Astrocyte (in vitro differentiated cells and primary cell): ENCODE results near the gene ZFHX3. TPM values are rescaled to one million over a fixed set of nuclear protein-coding genes. Genes with fewer than 3 reads are reported as not detected.

Source experiments
- DNase-seq: peaks from one replicate; pipeline ENCODE4 v3.0.0-alpha.2; 2010; ENCODE audit warnings: low read depth
- FAIRE-seq: peaks from 2 replicates; lab custom pipeline; 2011; peaks lifted over from hg19 to GRCh38; lab: Jason Lieb, UNC
- H2AFZ ChIP-seq: 2 replicates; pipeline ENCODE4 v1.6.0; 2012; ENCODE audit warnings: low read depth, low read length, inconsistent platforms
- H3K27ac ChIP-seq: 2 replicates; pipeline ENCODE4 v1.5.1; 2011; ENCODE audit warnings: low read depth, low read length, inconsistent platforms
- H3K27me3 ChIP-seq: 2 replicates; pipeline ENCODE4 v1.6.0; 2011; ENCODE audit warnings: low read length, inconsistent platforms; ENCODE audit not compliant: insufficient read depth
- H3K36me3 ChIP-seq: 2 replicates; pipeline ENCODE4 v1.5.1; 2011; ENCODE audit warnings: low read length, inconsistent platforms; ENCODE audit not compliant: insufficient read depth
- H3K4me1 ChIP-seq: 2 replicates; pipeline ENCODE4 v1.5.1; 2011; ENCODE audit warnings: low read length, inconsistent platforms; ENCODE audit not compliant: insufficient read depth
- H3K4me2 ChIP-seq: 2 replicates; pipeline ENCODE4 v1.6.0; 2012; ENCODE audit warnings: low read length, inconsistent platforms
- H3K4me3 ChIP-seq: 2 replicates; pipeline ENCODE4 v1.5.1; 2011; ENCODE audit warnings: low read depth, mild to moderate bottlenecking, low read length, inconsistent platforms; ENCODE audit not compliant: insufficient read depth
- H3K79me2 ChIP-seq: 2 replicates; pipeline ENCODE4 v1.6.0; 2012; ENCODE audit warnings: mild to moderate bottlenecking, low read length, inconsistent platforms; ENCODE audit not compliant: insufficient read depth
- H3K9ac ChIP-seq: 2 replicates; pipeline ENCODE4 v1.6.0; 2012; ENCODE audit warnings: mild to moderate bottlenecking, low read length, inconsistent platforms
- H3K9me3 ChIP-seq: 2 replicates; pipeline ENCODE4 v1.5.1; 2012; ENCODE audit warnings: low read depth, mild to moderate bottlenecking, low read length, inconsistent platforms; ENCODE audit not compliant: insufficient read depth
- H4K20me1 ChIP-seq: 2 replicates; pipeline ENCODE4 v1.6.0; 2012; ENCODE audit warnings: low read length, inconsistent platforms; ENCODE audit not compliant: insufficient read depth
- H3K27ac Mint-ChIP-seq: one replicate; pipeline ENCODE4 v1.8.0; 2021; ENCODE audit warnings: mild to moderate bottlenecking, mixed read lengths; ENCODE audit not compliant: unreplicated experiment
- H3K27me3 Mint-ChIP-seq: one replicate; pipeline ENCODE4 v1.8.0; 2021; ENCODE audit warnings: low read depth, mixed read lengths; ENCODE audit not compliant: unreplicated experiment
- H3K36me3 Mint-ChIP-seq: one replicate; pipeline ENCODE4 v1.8.0; 2021; ENCODE audit warnings: low read depth, mixed read lengths; ENCODE audit not compliant: unreplicated experiment
- H3K4me1 Mint-ChIP-seq: one replicate; pipeline ENCODE4 v1.8.0; 2021; ENCODE audit warnings: low read depth, mixed read lengths; ENCODE audit not compliant: unreplicated experiment
- H3K4me3 Mint-ChIP-seq: one replicate; pipeline ENCODE4 v1.8.0; 2021; ENCODE audit warnings: mild to moderate bottlenecking, moderate library complexity, mixed read lengths; ENCODE audit not compliant: unreplicated experiment
- H3K9me3 Mint-ChIP-seq: one replicate; pipeline ENCODE4 v1.8.0; 2021; ENCODE audit warnings: mild to moderate bottlenecking, mixed read lengths; ENCODE audit not compliant: unreplicated experiment
- CTCF ChIP-seq: IDR thresholded peaks from 2 replicates; pipeline ENCODE4 v1.5.1; 2011; ENCODE audit warnings: low read depth, mild to moderate bottlenecking, inconsistent platforms, low read length, moderate library complexity; ENCODE audit not compliant: insufficient read depth
- EZH2 ChIP-seq: IDR thresholded peaks from 2 replicates; pipeline ENCODE4 v1.6.1; 2012; ENCODE audit warnings: mild to moderate bottlenecking, low read length, inconsistent platforms; ENCODE audit not compliant: insufficient read depth
- total RNA-seq: library from RNA; stranded (reverse); gene quantifications from 2 replicates; pipeline ENCODE4 v1.2.1, GENCODE V29; 2021

Gene ZFHX3
- total RNA-seq, 1 donor from 2014 or later, result 19.7 TPM

- Mint-ChIP-seq H3K27me3 (no peaks in the 10 kb centered on the region), H3K4me3 (no peak overlapping the region), H3K36me3 (peaks cover 5% of the 10 kb centered on the region), H3K4me1 (peaks cover 25% of the 10 kb centered on the region), H3K27ac (peak overlapping the region; percentile 67), H3K9me3 (no peaks in the 10 kb centered on the region)
- H3K9ac ChIP-seq, result peak overlapping the region; percentile 27
- DNase-seq, result peak; percentile 84
- no peaks in the 10 kb centered on the region for H3K9me3 ChIP-seq
- H3K27me3 ChIP-seq, result no peaks in the 10 kb centered on the region
- H3K27ac ChIP-seq, result peak overlapping the region; percentile 56
- H3K79me2 ChIP-seq, result peaks cover 63% of the 10 kb centered on the region
- H3K4me1 ChIP-seq, result peaks cover 16% of the 10 kb centered on the region
- no peaks in the 10 kb centered on the region for H3K36me3 ChIP-seq
- TF ChIP-seq EZH2, result no peak
- no peak for TF ChIP-seq CTCF
- no peak overlapping the region for H3K4me3 ChIP-seq
- peaks cover 61% of the 10 kb centered on the region for H4K20me1 ChIP-seq
- H2AFZ ChIP-seq, result no peak overlapping the region
- H3K4me2 ChIP-seq, result peak overlapping the region; percentile 60
- peak; percentile 23 for FAIRE-seq
Observed at GRCh38 chr16:72938795-72939164, 109.1 kb downstream of the ZFHX3 start.

GRCh38 chr16:72937916-72938794 lies 109.8 kb downstream of the ZFHX3 start:
- Histone ChIP-seq H3K79me2 (peaks cover 67% of the 10 kb centered on the region), H3K36me3 (no peaks in the 10 kb centered on the region), H4K20me1 (peaks cover 59% of the 10 kb centered on the region), H3K9ac (peak overlapping the region; percentile 27), H3K27ac (peak overlapping the region; percentile 56), H3K4me3 (no peak overlapping the region), H3K4me1 (peaks cover 16% of the 10 kb centered on the region), H3K27me3 (no peaks in the 10 kb centered on the region), H3K9me3 (no peaks in the 10 kb centered on the region), H3K4me2 (peak overlapping the region; percentile 60), H2AFZ (no peak overlapping the region)
- H3K36me3 Mint-ChIP-seq, result peaks cover 5% of the 10 kb centered on the region
- no peaks in the 10 kb centered on the region for H3K9me3 Mint-ChIP-seq
- TF ChIP-seq EZH2 (no peak), CTCF (no peak)
- FAIRE-seq (no peak), DNase-seq (no peak)
- no peak overlapping the region for H3K4me3 Mint-ChIP-seq
- peak overlapping the region; percentile 13 for H3K27ac Mint-ChIP-seq
- peaks cover 25% of the 10 kb centered on the region for H3K4me1 Mint-ChIP-seq
- H3K27me3 Mint-ChIP-seq, result no peaks in the 10 kb centered on the region

- Histone ChIP-seq H3K27me3 (no peaks in the 10 kb centered on the region), H3K79me2 (peaks cover 68% of the 10 kb centered on the region), H3K4me3 (no peak overlapping the region), H3K9me3 (no peaks in the 10 kb centered on the region), H3K9ac (no peak overlapping the region), H2AFZ (no peak overlapping the region), H3K36me3 (no peaks in the 10 kb centered on the region), H4K20me1 (peaks cover 61% of the 10 kb centered on the region), H3K27ac (no peak overlapping the region), H3K4me1 (peaks cover 16% of the 10 kb centered on the region), H3K4me2 (no peak overlapping the region)
- Mint-ChIP-seq H3K4me3 (no peak overlapping the region), H3K4me1 (peaks cover 25% of the 10 kb centered on the region), H3K27me3 (no peaks in the 10 kb centered on the region), H3K27ac (no peak overlapping the region), H3K9me3 (no peaks in the 10 kb centered on the region), H3K36me3 (peaks cover 4% of the 10 kb centered on the region)
- FAIRE-seq, result no peak
- TF ChIP-seq CTCF (no peak), EZH2 (no peak)
- no peak for DNase-seq
Observed at GRCh38 chr16:72937360-72937759, 110.6 kb downstream of the ZFHX3 start.
